OCI-LY3 (cell line): ENCODE results near the gene DRGX.

Source experiments
- CTCF ChIP-seq: fragments of 200-600, 300-600 bp; sonication (generic); IDR thresholded peaks from 2 replicates; pipeline ENCODE4 v1.5.1; 2014; ENCODE audit warnings: antibody characterized with exemption, low read length, low read depth
- EZH2phosphoT487 ChIP-seq: fragments of 200-600 bp; shearing (Covaris generic); IDR thresholded peaks from 2 replicates; pipeline ENCODE4 v1.6.1; 2018; ENCODE audit warnings: antibody characterized with exemption, mixed run types, low read depth

GRCh38 chr10:49383853-49384252, 12.0 kb downstream of the DRGX start:
- TF ChIP-seq CTCF: no peak
- no peak for TF ChIP-seq EZH2phosphoT487
